ENCODE measurements around the gene SLC25A27.

SLC25A27 gene

GRCh38 chr6:46720401-46720800 lies 67.6 kb downstream of the SLC25A27 start:
- H3K4me3 Mint-ChIP-seq, result no peak overlapping the region
- ATAC-seq (no peak), DNase-seq (no peak)
- H3K27me3 Mint-ChIP-seq, result peaks cover 25% of the 10 kb centered on the region
- H3K9me3 Mint-ChIP-seq, result no peaks in the 10 kb centered on the region
- H3K27ac Mint-ChIP-seq, result no peak overlapping the region
- H3K4me1 Mint-ChIP-seq, result no peaks in the 10 kb centered on the region
- H3K36me3 Mint-ChIP-seq (ENCODE audit: low read depth), result peaks cover 1% of the 10 kb centered on the region

Data from activated naive CD8-positive, alpha-beta T cell treated with anti-CD3 and anti-CD28 coated beads, Interleukin-2, amount 50 U/mL, for 24 hours (primary cell).